ENCODE results near the gene AZU1.

AZU1 gene

DNA sequence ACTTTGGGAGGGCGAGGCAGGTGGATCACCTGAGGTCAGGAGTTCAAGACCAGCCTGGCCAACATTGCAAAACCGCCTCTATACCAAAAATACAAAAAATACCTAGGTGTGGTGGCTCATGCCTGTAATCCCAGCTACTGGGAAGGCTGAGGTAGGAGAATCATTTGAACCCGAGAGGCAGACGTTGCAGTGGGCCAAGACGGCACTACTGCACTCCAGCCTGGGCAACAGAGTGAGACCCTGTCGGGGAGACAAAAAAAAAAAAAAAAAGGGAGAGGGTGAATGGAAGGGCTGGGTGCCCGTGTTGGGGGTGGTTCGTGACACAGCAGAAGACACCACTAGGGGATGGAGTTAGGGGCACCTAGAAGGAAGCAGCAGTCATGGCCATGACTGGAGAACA, 42.7 kb downstream of the AZU1 start:
- TF ChIP-seq, protein P1, sequence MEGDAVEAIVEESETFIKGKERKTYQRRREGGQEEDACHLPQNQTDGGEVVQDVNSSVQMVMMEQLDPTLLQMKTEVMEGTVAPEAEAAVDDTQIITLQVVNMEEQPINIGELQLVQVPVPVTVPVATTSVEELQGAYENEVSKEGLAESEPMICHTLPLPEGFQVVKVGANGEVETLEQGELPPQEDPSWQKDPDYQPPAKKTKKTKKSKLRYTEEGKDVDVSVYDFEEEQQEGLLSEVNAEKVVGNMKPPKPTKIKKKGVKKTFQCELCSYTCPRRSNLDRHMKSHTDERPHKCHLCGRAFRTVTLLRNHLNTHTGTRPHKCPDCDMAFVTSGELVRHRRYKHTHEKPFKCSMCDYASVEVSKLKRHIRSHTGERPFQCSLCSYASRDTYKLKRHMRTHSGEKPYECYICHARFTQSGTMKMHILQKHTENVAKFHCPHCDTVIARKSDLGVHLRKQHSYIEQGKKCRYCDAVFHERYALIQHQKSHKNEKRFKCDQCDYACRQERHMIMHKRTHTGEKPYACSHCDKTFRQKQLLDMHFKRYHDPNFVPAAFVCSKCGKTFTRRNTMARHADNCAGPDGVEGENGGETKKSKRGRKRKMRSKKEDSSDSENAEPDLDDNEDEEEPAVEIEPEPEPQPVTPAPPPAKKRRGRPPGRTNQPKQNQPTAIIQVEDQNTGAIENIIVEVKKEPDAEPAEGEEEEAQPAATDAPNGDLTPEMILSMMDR (conservative IDR thresholded peaks at IDR 0.05; ENCODE audit: low read depth, low read length), result no peak
- H3K4me3 ChIP-seq (ENCODE audit: low read length), result no peak overlapping the region
- no peak for DNase-seq (ENCODE audit: low read depth)

DNA sequence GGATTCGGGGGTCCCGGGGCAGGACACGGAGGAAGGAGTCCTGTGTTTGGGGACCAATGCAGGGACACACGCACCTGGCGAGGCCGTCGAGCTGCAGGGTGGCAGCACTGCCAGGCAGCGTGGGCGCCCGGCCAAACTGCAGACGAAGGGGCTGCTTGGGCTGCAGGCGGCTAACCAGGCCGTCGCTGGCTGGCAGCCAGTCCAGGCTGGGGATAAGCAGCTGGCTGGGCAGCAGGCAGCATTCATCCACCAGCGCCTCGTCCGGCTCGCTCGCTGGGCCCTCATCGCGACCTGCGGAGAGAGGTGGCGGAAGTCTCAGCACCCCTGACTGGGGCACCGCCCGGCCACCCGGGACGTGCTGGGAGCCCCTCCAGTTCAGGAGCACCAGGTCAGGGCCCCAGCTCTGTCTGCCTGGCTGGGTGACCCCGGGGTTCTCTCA, 43.3 kb downstream of the AZU1 start:
- no peak overlapping the region for H3K4me3 ChIP-seq (ENCODE audit: low read length)
- TF ChIP-seq, protein P1 (conservative IDR thresholded peaks at IDR 0.05; ENCODE audit: low read depth, low read length), result no peak
- DNase-seq (ENCODE audit: low read depth), result peak; percentile 60

DNA sequence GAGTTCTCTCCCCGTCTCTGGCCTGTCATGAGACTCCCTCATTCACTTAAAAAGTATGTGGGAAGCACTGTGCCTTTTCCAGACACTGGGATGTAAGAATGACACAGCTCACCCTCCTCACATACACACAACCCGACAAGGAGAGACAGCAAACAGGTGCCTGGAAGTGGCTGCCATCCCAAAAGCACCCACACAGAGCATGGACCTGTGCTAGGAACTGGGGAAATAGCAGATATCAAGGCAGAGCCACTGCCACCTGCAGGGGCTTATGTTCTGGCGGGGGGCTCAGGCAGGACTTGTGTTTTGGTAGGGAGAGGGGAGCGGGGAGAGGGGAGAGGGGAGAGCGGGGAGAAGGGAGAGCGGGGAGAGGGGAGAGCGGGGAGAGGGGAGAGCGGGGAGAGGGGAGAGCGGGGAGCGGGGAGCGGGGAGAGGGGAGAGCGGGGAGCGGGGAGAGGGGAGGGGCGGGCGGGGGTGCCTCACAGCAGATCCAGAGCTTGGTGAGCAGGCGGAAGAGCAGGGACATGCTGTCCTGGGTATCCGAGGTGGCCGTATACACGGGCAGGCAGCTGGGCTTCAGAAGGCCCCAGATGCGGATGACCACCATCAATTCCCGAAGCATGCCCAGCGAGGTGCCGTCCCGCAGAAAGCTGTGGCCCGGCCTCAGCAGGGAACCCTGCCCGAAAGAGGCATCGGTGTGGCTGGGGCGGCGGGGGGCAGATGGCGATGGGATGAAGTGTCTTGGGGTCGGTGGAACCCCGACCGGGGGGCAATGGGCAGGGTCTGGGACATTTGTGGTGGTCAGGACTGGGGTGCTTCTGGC, 44.0 kb downstream of the AZU1 start:
- H3K4me3 ChIP-seq (ENCODE audit: low read length), result no peak overlapping the region
- DNase-seq (ENCODE audit: low read depth), result no peak
- TF ChIP-seq, protein P1 (conservative IDR thresholded peaks at IDR 0.05; ENCODE audit: low read depth, low read length), result no peak

DNA sequence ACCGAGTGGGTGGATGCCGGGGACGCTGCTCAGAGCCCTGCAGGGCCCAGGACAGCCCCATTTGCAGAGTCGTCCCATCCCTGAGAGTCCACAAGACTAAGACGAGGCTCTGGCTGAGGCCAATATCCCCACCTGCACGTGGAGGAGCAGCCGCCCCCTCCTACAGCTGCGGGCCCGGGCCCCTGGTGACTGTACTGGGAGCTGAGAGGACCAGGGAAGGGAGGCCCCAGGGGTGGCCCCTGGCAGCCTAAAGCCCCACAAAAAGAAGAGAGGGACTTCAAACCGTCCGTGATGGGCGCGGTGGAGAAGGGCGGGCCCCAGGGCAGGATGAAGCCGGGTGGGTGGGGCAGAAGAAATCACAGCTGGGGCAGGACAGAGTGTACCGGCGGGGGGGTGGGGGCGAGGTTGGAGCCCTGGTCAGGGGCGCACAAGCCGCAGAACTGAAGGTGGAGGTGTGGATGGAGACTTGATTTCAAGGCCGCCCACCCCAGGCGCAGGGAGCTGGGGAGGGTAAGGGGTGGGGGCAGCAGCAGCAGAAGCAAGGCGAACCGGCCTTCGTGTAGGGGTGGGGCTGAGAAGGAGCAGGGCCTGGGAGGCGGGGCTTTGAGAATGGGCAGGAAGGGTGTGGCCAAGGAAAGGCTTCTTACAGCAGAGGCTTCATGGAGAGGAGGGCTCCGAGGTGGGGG, 44.8 kb downstream of the AZU1 start:
- DNase-seq (ENCODE audit: low read depth), result no peak
- no peak overlapping the region for H3K4me3 ChIP-seq (ENCODE audit: low read length)
- TF ChIP-seq, protein P1 (conservative IDR thresholded peaks at IDR 0.05; ENCODE audit: low read depth, low read length), result no peak

DNA sequence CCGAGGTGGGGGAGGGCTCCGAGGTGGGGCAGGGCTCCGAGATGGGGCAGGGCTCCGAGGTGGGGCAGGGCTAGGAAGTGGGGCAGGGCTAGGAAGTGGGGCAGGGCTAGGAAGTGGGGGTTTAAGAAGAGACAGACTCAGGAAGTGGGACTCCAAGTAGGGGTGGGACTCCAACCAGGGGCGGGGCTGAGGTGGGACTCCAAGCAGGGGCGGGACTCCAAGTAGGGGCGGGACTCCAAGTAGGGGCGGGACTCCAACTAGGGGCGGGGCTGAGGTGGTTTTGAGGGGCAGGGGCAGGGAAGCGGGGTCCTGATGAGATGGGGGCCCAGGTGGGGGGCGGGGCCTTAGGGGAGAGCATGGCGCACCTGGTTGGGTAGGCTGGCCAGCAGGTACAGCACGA, 45.4 kb downstream of the AZU1 start:
- DNase-seq (ENCODE audit: low read depth), result no peak
- TF ChIP-seq, protein P1 (conservative IDR thresholded peaks at IDR 0.05; ENCODE audit: low read depth, low read length), result no peak
- H3K4me3 ChIP-seq (ENCODE audit: low read length), result no peak overlapping the region

DNA sequence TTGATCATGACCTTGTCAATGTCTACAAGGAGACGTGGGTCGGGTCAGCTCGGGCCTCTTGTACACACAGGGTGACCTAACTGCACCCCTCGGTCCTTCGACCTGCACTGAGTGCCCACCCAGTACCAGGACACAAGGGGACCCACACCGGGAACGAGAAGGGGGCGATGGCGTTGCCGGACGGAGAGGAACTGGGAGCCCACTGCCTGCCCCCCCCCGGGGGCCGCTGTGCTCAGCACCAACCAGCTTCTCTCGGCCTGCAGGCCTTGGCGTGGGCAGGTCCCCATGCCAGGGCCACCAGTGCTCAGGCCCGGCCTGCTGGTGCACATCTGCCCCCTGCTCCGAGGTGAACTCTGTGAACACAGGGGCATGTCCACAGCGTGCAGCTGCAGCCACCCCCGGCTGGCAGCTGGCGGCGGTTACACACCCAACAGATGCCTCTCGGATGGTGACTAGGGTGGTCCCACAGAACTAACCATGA, 46.0 kb downstream of the AZU1 start:
- H3K4me3 ChIP-seq (ENCODE audit: low read length), result no peak overlapping the region
- TF ChIP-seq, protein P1 (conservative IDR thresholded peaks at IDR 0.05; ENCODE audit: low read depth, low read length), result no peak
- no peak for DNase-seq (ENCODE audit: low read depth)
